ENCODE data around the gene GLT1D1.

The GLT1D1 gene

DNA sequence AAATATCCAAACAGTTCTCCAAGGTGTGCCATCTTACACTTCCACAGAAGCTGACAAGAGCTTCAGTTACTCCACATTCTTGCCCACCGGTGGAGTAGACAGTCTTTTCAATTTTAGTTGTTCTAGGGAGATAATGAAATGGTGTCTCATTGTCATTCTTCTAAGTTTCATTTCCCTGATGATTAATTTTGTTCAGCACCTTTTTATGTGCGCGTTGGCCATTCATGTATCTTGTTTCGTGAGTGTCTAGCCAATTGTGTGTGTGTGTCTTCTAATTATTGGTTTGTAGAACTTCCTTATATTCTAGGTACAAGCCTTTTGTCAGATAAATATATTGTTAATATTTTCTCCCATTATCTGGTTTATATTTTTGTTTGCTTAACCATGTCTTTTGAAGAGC is 63.1 kb downstream of the GLT1D1 start:
- Histone ChIP-seq H3K4me2 (ENCODE audit: insufficient read depth, low read length) (no peak overlapping the region), H3K9me3 (ENCODE audit: insufficient read depth, low read length, severe bottlenecking) (no peaks in the 10 kb centered on the region), H3K27ac (ENCODE audit: low read length) (no peak overlapping the region), H3K36me3 (ENCODE audit: insufficient read depth, low read length) (no peaks in the 10 kb centered on the region), H4K20me1 (ENCODE audit: insufficient read depth, low read length) (no peaks in the 10 kb centered on the region), H3K9ac (ENCODE audit: low read depth, low read length) (no peak overlapping the region), H2AFZ (ENCODE audit: low read depth, low read length) (no peak overlapping the region), H3K27me3 (ENCODE audit: insufficient read depth, low read length, poor library complexity) (no peaks in the 10 kb centered on the region), H3K4me1 (ENCODE audit: insufficient read depth, low read length) (peaks cover 24% of the 10 kb centered on the region), H3K79me2 (ENCODE audit: insufficient read depth, low read length) (no peaks in the 10 kb centered on the region), H3K4me3 (ENCODE audit: low read depth in 1 of 2, low read length in 2 of 2) (no peak overlapping the region)
- DNase-seq = no peak
- no peak for TF ChIP-seq EZH2 (IDR thresholded peaks at IDR 0.05; ENCODE audit: borderline replicate concordance, low read depth, low read length, severe bottlenecking)
- no peak for TF ChIP-seq CTCF (IDR thresholded peaks at IDR 0.05; ENCODE audit: borderline replicate concordance, extremely low read depth, low read length, poor library complexity, severe bottlenecking)
- no peak for ATAC-seq (ENCODE audit: insufficient read depth, low read depth)

DNA sequence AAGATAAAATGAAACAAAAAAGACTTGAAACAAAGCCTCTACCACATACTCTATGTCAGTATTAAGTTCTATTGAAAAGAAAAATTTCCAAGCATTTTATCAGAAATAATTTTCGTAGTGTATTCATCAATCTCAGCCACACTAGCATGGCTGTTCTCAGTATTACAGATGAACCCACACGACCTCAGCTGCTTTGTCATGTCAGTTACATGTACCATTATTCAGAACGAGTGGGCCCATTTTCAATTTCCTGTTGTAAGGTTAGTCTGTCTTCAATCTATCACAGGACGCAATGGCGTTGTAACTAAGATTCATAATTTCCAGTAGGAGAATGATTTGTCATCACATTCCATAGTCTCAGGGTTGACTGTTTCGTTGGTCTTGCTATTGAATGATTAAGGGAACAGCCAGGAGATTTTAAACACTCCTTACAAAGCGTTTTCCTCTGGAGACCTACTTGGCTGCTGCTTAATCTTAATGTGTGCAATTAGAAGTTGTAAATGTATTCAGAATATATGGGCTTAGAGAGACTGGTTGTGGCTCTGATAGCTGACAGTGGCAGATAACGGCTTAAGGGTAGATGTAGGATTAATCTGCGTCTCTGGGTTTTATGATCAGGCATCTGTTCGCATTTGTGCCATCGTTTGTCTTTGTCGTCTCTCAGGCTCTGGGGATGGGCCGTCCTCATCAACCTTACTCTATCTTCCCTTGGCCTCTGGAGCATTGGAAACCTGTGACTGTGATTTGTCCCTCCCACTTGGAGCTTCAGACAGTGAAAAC is 65.4 kb downstream of the GLT1D1 start:
- H3K4me2 ChIP-seq (ENCODE audit: insufficient read depth, low read length) = no peak overlapping the region
- no peak overlapping the region for H2AFZ ChIP-seq (ENCODE audit: low read depth, low read length)
- no peaks in the 10 kb centered on the region for H3K36me3 ChIP-seq (ENCODE audit: insufficient read depth, low read length)
- DNase-seq (no peak), ATAC-seq (ENCODE audit: insufficient read depth, low read depth) (no peak)
- no peaks in the 10 kb centered on the region for H3K9me3 ChIP-seq (ENCODE audit: insufficient read depth, low read length, severe bottlenecking)
- H3K79me2 ChIP-seq (ENCODE audit: insufficient read depth, low read length) = no peaks in the 10 kb centered on the region
- no peaks in the 10 kb centered on the region for H3K27me3 ChIP-seq (ENCODE audit: insufficient read depth, low read length, poor library complexity)
- H3K4me1 ChIP-seq (ENCODE audit: insufficient read depth, low read length) = peaks cover 24% of the 10 kb centered on the region
- H3K9ac ChIP-seq (ENCODE audit: low read depth, low read length) = no peak overlapping the region
- no peak overlapping the region for H3K27ac ChIP-seq (ENCODE audit: low read length)
- H4K20me1 ChIP-seq (ENCODE audit: insufficient read depth, low read length) = no peaks in the 10 kb centered on the region
- TF ChIP-seq CTCF (IDR thresholded peaks at IDR 0.05; ENCODE audit: borderline replicate concordance, extremely low read depth, low read length, poor library complexity, severe bottlenecking) = no peak
- TF ChIP-seq EZH2 (IDR thresholded peaks at IDR 0.05; ENCODE audit: borderline replicate concordance, low read depth, low read length, severe bottlenecking) = no peak
- H3K4me3 ChIP-seq (ENCODE audit: low read depth in 1 of 2, low read length in 2 of 2) = no peak overlapping the region

DNA sequence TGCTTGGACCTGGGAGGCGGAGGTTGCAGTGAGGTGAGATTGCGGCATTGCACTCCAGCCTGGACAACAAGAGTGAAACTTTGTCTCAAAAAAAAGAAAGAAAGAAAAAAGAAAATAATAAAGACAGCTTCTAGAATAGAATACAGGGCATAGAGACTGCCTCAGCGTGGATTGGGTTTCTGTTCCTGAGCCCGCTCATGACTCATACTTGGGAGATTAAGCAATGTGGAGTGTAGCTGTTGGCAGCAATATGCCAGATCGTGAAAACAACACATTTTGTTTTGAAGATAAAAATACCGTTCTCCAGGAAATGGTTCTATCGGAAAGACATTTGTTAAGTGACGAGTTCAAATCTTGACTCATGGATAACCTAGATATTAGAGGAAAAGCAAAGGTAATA is 67.2 kb downstream of the GLT1D1 start:
- Histone ChIP-seq H3K27me3 (ENCODE audit: insufficient read depth, low read length, poor library complexity) (no peaks in the 10 kb centered on the region), H3K4me2 (ENCODE audit: insufficient read depth, low read length) (no peak overlapping the region), H3K36me3 (ENCODE audit: insufficient read depth, low read length) (no peaks in the 10 kb centered on the region), H3K9me3 (ENCODE audit: insufficient read depth, low read length, severe bottlenecking) (no peaks in the 10 kb centered on the region), H3K4me1 (ENCODE audit: insufficient read depth, low read length) (peaks cover 9% of the 10 kb centered on the region), H3K9ac (ENCODE audit: low read depth, low read length) (no peak overlapping the region), H3K79me2 (ENCODE audit: insufficient read depth, low read length) (no peaks in the 10 kb centered on the region), H2AFZ (ENCODE audit: low read depth, low read length) (no peak overlapping the region), H3K4me3 (ENCODE audit: low read depth in 1 of 2, low read length in 2 of 2) (no peak overlapping the region), H3K27ac (ENCODE audit: low read length) (no peak overlapping the region), H4K20me1 (ENCODE audit: insufficient read depth, low read length) (no peaks in the 10 kb centered on the region)
- DNase-seq = no peak
- no peak for ATAC-seq (ENCODE audit: insufficient read depth, low read depth)
- TF ChIP-seq EZH2 (IDR thresholded peaks at IDR 0.05; ENCODE audit: borderline replicate concordance, low read depth, low read length, severe bottlenecking) (no peak), CTCF (IDR thresholded peaks at IDR 0.05; ENCODE audit: borderline replicate concordance, extremely low read depth, low read length, poor library complexity, severe bottlenecking) (no peak)

All from DND-41 (cell line).